Measurements from ENCODE around the gene CYTL1. TPM values are rescaled to one million over a fixed set of nuclear protein-coding genes. Genes with fewer than 3 reads are reported as not detected.

The CYTL1 gene
- total RNA-seq, 1 donor: 0.36 TPM

DNA sequence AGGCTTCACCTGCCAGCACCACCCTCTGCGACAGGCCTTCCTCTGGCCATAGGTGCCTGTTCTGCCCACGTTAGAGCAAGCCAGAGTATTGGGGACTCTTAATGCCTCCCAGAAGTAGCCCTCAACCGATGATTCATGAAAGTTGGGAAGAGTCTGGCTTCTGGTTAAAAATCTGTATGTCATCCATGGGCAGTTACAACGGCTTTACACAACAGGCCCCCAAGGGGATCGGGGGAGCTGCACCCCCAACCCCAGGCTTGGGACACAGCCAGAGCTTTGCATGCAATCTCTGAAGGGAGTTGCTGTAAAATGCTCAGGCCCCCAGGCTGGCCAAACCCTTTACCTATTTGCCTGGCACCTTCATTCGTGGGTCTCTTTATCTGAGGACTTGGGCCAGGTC lies 5.4 kb upstream of the CYTL1 start:
- Histone ChIP-seq H2AFZ (ENCODE audit: low read length) (no peak overlapping the region), H3K4me2 (ENCODE audit: insufficient read depth, low read length) (no peak overlapping the region), H3K79me2 (ENCODE audit: insufficient read depth, low read length) (no peaks in the 10 kb centered on the region), H3K27me3 (ENCODE audit: insufficient read depth, low read length) (peaks cover 9% of the 10 kb centered on the region), H3K9me3 (ENCODE audit: low read depth, low read length) (peaks cover 7% of the 10 kb centered on the region), H3K27ac (ENCODE audit: low read depth, low read length) (no peak overlapping the region), H3K36me3 (ENCODE audit: insufficient read depth, low read length) (no peaks in the 10 kb centered on the region), H4K20me1 (ENCODE audit: insufficient read depth, low read length) (no peaks in the 10 kb centered on the region), H3K4me1 (ENCODE audit: insufficient read depth, low read length) (peaks cover 13% of the 10 kb centered on the region), H3K4me3 (ENCODE audit: insufficient read depth, low read length) (no peak overlapping the region)
- peak; percentile 84 for DNase-seq (ENCODE audit: insufficient read length, low spot score, missing footprints)
- TF ChIP-seq, protein P1, sequence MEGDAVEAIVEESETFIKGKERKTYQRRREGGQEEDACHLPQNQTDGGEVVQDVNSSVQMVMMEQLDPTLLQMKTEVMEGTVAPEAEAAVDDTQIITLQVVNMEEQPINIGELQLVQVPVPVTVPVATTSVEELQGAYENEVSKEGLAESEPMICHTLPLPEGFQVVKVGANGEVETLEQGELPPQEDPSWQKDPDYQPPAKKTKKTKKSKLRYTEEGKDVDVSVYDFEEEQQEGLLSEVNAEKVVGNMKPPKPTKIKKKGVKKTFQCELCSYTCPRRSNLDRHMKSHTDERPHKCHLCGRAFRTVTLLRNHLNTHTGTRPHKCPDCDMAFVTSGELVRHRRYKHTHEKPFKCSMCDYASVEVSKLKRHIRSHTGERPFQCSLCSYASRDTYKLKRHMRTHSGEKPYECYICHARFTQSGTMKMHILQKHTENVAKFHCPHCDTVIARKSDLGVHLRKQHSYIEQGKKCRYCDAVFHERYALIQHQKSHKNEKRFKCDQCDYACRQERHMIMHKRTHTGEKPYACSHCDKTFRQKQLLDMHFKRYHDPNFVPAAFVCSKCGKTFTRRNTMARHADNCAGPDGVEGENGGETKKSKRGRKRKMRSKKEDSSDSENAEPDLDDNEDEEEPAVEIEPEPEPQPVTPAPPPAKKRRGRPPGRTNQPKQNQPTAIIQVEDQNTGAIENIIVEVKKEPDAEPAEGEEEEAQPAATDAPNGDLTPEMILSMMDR (IDR thresholded peaks at IDR 0.05; ENCODE audit: extremely low read depth, low read depth, low read length): no peak

GRCh38 chr4:5021546-5021945 lies 2.3 kb upstream of the CYTL1 start:
- Histone ChIP-seq H3K79me2 (ENCODE audit: insufficient read depth, low read length) (no peaks in the 10 kb centered on the region), H3K27me3 (ENCODE audit: insufficient read depth, low read length) (peaks cover 16% of the 10 kb centered on the region), H3K4me2 (ENCODE audit: insufficient read depth, low read length) (no peak overlapping the region), H3K36me3 (ENCODE audit: insufficient read depth, low read length) (no peaks in the 10 kb centered on the region), H4K20me1 (ENCODE audit: insufficient read depth, low read length) (no peaks in the 10 kb centered on the region), H3K4me3 (ENCODE audit: insufficient read depth, low read length) (no peak overlapping the region), H3K9me3 (ENCODE audit: low read depth, low read length) (peaks cover 7% of the 10 kb centered on the region), H2AFZ (ENCODE audit: low read length) (no peak overlapping the region), H3K4me1 (ENCODE audit: insufficient read depth, low read length) (peaks cover 16% of the 10 kb centered on the region), H3K27ac (ENCODE audit: low read depth, low read length) (no peak overlapping the region)
- TF ChIP-seq, protein P1 (IDR thresholded peaks at IDR 0.05; ENCODE audit: extremely low read depth, low read depth, low read length): no peak
- no peak for DNase-seq (ENCODE audit: insufficient read length, low spot score, missing footprints)

- no peaks in the 10 kb centered on the region for H4K20me1 ChIP-seq (ENCODE audit: insufficient read depth, low read length)
- peaks cover 16% of the 10 kb centered on the region for H3K27me3 ChIP-seq (ENCODE audit: insufficient read depth, low read length)
- no peak overlapping the region for H3K4me3 ChIP-seq (ENCODE audit: insufficient read depth, low read length)
- no peak overlapping the region for H3K4me2 ChIP-seq (ENCODE audit: insufficient read depth, low read length)
- H3K4me1 ChIP-seq (ENCODE audit: insufficient read depth, low read length): peaks cover 16% of the 10 kb centered on the region
- no peak overlapping the region for H2AFZ ChIP-seq (ENCODE audit: low read length)
- no peaks in the 10 kb centered on the region for H3K79me2 ChIP-seq (ENCODE audit: insufficient read depth, low read length)
- TF ChIP-seq, protein P1 (IDR thresholded peaks at IDR 0.05; ENCODE audit: extremely low read depth, low read depth, low read length): no peak
- H3K36me3 ChIP-seq (ENCODE audit: insufficient read depth, low read length): no peaks in the 10 kb centered on the region
- DNase-seq (ENCODE audit: insufficient read length, low spot score, missing footprints): no peak
- H3K27ac ChIP-seq (ENCODE audit: low read depth, low read length): no peak overlapping the region
- H3K9me3 ChIP-seq (ENCODE audit: low read depth, low read length): peaks cover 7% of the 10 kb centered on the region
Observed at GRCh38 chr4:5020341-5020740, 1.1 kb upstream of the CYTL1 start.

DNA sequence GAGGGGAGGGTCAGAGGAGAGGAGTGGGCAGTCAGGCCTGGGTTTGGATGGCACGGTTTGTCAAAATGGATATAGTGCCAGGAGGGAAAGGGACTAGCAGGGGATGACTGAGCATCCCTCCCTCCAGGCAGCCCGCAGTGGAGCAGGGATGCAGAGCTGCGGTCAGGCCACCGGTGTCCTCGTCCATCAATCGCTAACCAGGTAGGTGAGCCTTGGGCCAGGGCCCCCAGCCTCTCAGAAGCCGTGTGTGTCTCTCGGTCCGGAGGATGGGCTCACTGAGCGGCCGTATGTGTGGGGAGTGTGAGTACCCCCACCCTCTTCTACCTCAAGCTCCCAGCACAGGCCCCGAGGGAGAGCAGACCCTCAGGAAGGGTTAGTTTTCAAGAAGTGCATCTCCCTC lies 538 bp upstream of the CYTL1 start:
- no peak overlapping the region for H3K27ac ChIP-seq (ENCODE audit: low read depth, low read length)
- H3K4me2 ChIP-seq (ENCODE audit: insufficient read depth, low read length): no peak overlapping the region
- peaks cover 16% of the 10 kb centered on the region for H3K27me3 ChIP-seq (ENCODE audit: insufficient read depth, low read length)
- H3K4me3 ChIP-seq (ENCODE audit: insufficient read depth, low read length): no peak overlapping the region
- TF ChIP-seq, protein P1 (IDR thresholded peaks at IDR 0.05; ENCODE audit: extremely low read depth, low read depth, low read length): no peak
- DNase-seq (ENCODE audit: insufficient read length, low spot score, missing footprints): no peak
- peaks cover 10% of the 10 kb centered on the region for H3K4me1 ChIP-seq (ENCODE audit: insufficient read depth, low read length)
- no peak overlapping the region for H2AFZ ChIP-seq (ENCODE audit: low read length)
- no peaks in the 10 kb centered on the region for H3K79me2 ChIP-seq (ENCODE audit: insufficient read depth, low read length)
- H4K20me1 ChIP-seq (ENCODE audit: insufficient read depth, low read length): no peaks in the 10 kb centered on the region
- H3K9me3 ChIP-seq (ENCODE audit: low read depth, low read length): peaks cover 7% of the 10 kb centered on the region
- no peaks in the 10 kb centered on the region for H3K36me3 ChIP-seq (ENCODE audit: insufficient read depth, low read length)
